Glutamatergic neuron (in vitro differentiated cells): ENCODE results near the gene TCEANC2. TPM values are rescaled to one million over a fixed set of nuclear protein-coding genes. Genes with fewer than 3 reads are reported as not detected.

Experiments
- DNase-seq: peaks from one replicate; pipeline ENCODE4 v3.0.0; 2022
- H3K27ac Mint-ChIP-seq: one replicate; pipeline ENCODE4 v1.8.0; 2020; ENCODE audit warnings: mild to moderate bottlenecking, mixed read lengths, inconsistent platforms; ENCODE audit not compliant: unreplicated experiment
- H3K27me3 Mint-ChIP-seq: one replicate; pipeline ENCODE4 v1.8.0; 2020; ENCODE audit warnings: mild to moderate bottlenecking, moderate library complexity, mixed read lengths, inconsistent platforms; ENCODE audit not compliant: unreplicated experiment
- H3K36me3 Mint-ChIP-seq: one replicate; pipeline ENCODE4 v1.8.0; 2020; ENCODE audit warnings: mild to moderate bottlenecking, mixed read lengths, inconsistent platforms; ENCODE audit not compliant: unreplicated experiment
- H3K4me1 Mint-ChIP-seq: one replicate; pipeline ENCODE4 v1.8.0; 2020; ENCODE audit warnings: mild to moderate bottlenecking, low read depth, mixed read lengths, inconsistent platforms; ENCODE audit not compliant: unreplicated experiment
- H3K4me3 Mint-ChIP-seq: one replicate; pipeline ENCODE4 v1.8.0; 2020; ENCODE audit warnings: mild to moderate bottlenecking, mixed read lengths, inconsistent platforms; ENCODE audit not compliant: unreplicated experiment
- H3K9me3 Mint-ChIP-seq: one replicate; pipeline ENCODE4 v1.8.0; 2020; ENCODE audit warnings: mild to moderate bottlenecking, moderate library complexity, mixed read lengths, inconsistent platforms; ENCODE audit not compliant: unreplicated experiment
- CTCF ChIP-seq: fragments of 200-600 bp; sonication (generic); IDR thresholded peaks from one replicate; pipeline ENCODE4 v1.5.0; 2021; ENCODE audit not compliant: partially characterized antibody, unreplicated experiment
- total RNA-seq: library from RNA; stranded (reverse); fragmentation: NEBNext Ultra II Directional; extraction: Animal tissue kit (Norgen Biotek cat#: 25700); gene quantifications from one replicate; pipeline ENCODE4 v1.2.1, GENCODE V29; 2021; ENCODE audit not compliant: unreplicated experiment

The TCEANC2 gene
- total RNA-seq, 1 donor from 2014 or later, result 10.7 TPM

- H3K27me3 Mint-ChIP-seq, result peaks cover 7% of the 10 kb centered on the region
- no peak overlapping the region for H3K27ac Mint-ChIP-seq
- no peaks in the 10 kb centered on the region for H3K36me3 Mint-ChIP-seq
- H3K9me3 Mint-ChIP-seq, result peaks cover 7% of the 10 kb centered on the region
- no peaks in the 10 kb centered on the region for H3K4me1 Mint-ChIP-seq
- TF ChIP-seq CTCF, result no peak
- no peak overlapping the region for H3K4me3 Mint-ChIP-seq
- no peak for DNase-seq
These were observed 40.5 kb upstream of the TCEANC2 start for GRCh38 chr1:54012863-54013262.

- no peak for DNase-seq
- Mint-ChIP-seq H3K27me3 (peaks cover 7% of the 10 kb centered on the region), H3K9me3 (peaks cover 7% of the 10 kb centered on the region), H3K4me1 (no peaks in the 10 kb centered on the region), H3K36me3 (no peaks in the 10 kb centered on the region), H3K4me3 (no peak overlapping the region), H3K27ac (no peak overlapping the region)
- no peak for TF ChIP-seq CTCF
These were observed 39.9 kb upstream of the TCEANC2 start for GRCh38 chr1:54013393-54014008.

- Mint-ChIP-seq H3K4me3 (no peak overlapping the region), H3K27me3 (peaks cover 7% of the 10 kb centered on the region), H3K27ac (no peak overlapping the region), H3K4me1 (no peaks in the 10 kb centered on the region), H3K36me3 (no peaks in the 10 kb centered on the region), H3K9me3 (peaks cover 7% of the 10 kb centered on the region)
- no peak for TF ChIP-seq CTCF
- DNase-seq, result no peak
These were observed 39.3 kb upstream of the TCEANC2 start for GRCh38 chr1:54014009-54014629.

- H3K4me1 Mint-ChIP-seq, result peaks cover 2% of the 10 kb centered on the region
- H3K9me3 Mint-ChIP-seq, result peaks cover 5% of the 10 kb centered on the region
- DNase-seq, result no peak
- no peak for TF ChIP-seq CTCF
- H3K27ac Mint-ChIP-seq, result no peak overlapping the region
- no peaks in the 10 kb centered on the region for H3K36me3 Mint-ChIP-seq
- no peak overlapping the region for H3K4me3 Mint-ChIP-seq
- peaks cover 4% of the 10 kb centered on the region for H3K27me3 Mint-ChIP-seq
These were observed 36.8 kb upstream of the TCEANC2 start for GRCh38 chr1:54016343-54017282.
